WTC11 (cell line): ENCODE data around the gene LRRC61. TPM values are rescaled to one million over a fixed set of nuclear protein-coding genes. Genes with fewer than 3 reads are reported as not detected.
"Not testable (repeated sequence)": the region's sequence is repeated elsewhere in the genome, so short reads cannot be mapped to it uniquely, and the experiment has no call there.

Source experiments
- ATAC-seq: fragments of 200-7000 bp; cut with Tn5 transposase; 2 replicates; pipeline ENCODE4 v1.10.0; 2021; ENCODE audit warnings: mild to moderate bottlenecking, moderate library complexity
- CTCF ChIA-PET: fragments of 300-600 bp; sonication (Branson Sonifier 250); formaldehyde crosslinking; loops from one replicate; lab custom pipeline; 2021; ENCODE audit warnings: antibody characterized with exemption; lab: Charles Lee
- POLR2A ChIA-PET: fragments of 350-600 bp; sonication (Branson Sonifier 250); formaldehyde crosslinking; loops from one replicate; lab custom pipeline; 2021; ENCODE audit warnings: antibody characterized with exemption; lab: Charles Lee
- DNase-seq: peaks from one replicate; pipeline ENCODE4 v3.0.0; 2021; ENCODE audit warnings: low spot score
- H3K27ac Mint-ChIP-seq: 2 replicates; pipeline ENCODE4 v1.8.0; 2021; ENCODE audit warnings: mixed read lengths
- H3K27me3 Mint-ChIP-seq: 2 replicates; pipeline ENCODE4 v1.8.0; 2021; ENCODE audit warnings: low read depth, mild to moderate bottlenecking, moderate library complexity, mixed read lengths
- H3K36me3 Mint-ChIP-seq: 2 replicates; pipeline ENCODE4 v1.8.0; 2021; ENCODE audit warnings: mixed read lengths
- H3K4me1 Mint-ChIP-seq: 2 replicates; pipeline ENCODE4 v1.8.0; 2022; ENCODE audit warnings: mixed read lengths
- H3K4me3 Mint-ChIP-seq: 2 replicates; pipeline ENCODE4 v1.8.0; 2021; ENCODE audit warnings: mild to moderate bottlenecking, moderate library complexity, mixed read lengths
- H3K9me3 Mint-ChIP-seq: 2 replicates; pipeline ENCODE4 v1.8.0; 2021; ENCODE audit warnings: mixed read lengths
- FOXP1 ChIP-seq: sonication (generic); formaldehyde crosslinking; IDR thresholded peaks from 2 replicates; pipeline ENCODE4 v1.8.0; 2022; ENCODE audit warnings: missing genetic modification reagents, mild to moderate bottlenecking, moderate library complexity, borderline replicate concordance
- GRHL2 ChIP-seq: fragments of 250-450 bp; sonication (Bioruptor Pico); IDR thresholded peaks from 2 replicates; pipeline ENCODE4 v1.8.0; 2022; ENCODE audit warnings: mild to moderate bottlenecking, moderate library complexity; ENCODE audit not compliant: insufficient replicate concordance, severe bottlenecking
- OVOL2 ChIP-seq: fragments of 250-450 bp; sonication (Bioruptor Pico); IDR thresholded peaks from 2 replicates; pipeline ENCODE4 v1.9.0; 2021; ENCODE audit warnings: mild to moderate bottlenecking, borderline replicate concordance
- RORB ChIP-seq: fragments of 250-450 bp; sonication (Bioruptor Pico); IDR thresholded peaks from 2 replicates; pipeline ENCODE4 v1.9.0; 2021; ENCODE audit warnings: mild to moderate bottlenecking
- SP1 ChIP-seq: sonication (generic); formaldehyde crosslinking; conservative IDR thresholded peaks from 2 replicates; pipeline ENCODE4 v1.8.1; 2022; ENCODE audit warnings: missing genetic modification reagents
- total RNA-seq: library from RNA; stranded (reverse); gene quantifications from 3 replicates; pipeline ENCODE4 v1.2.3, GENCODE V29; 2021
- TF ChIP-seq, protein P1 (sequence below): sonication (generic); formaldehyde crosslinking; IDR thresholded peaks from 2 replicates; pipeline ENCODE4 v1.8.0; 2023; ENCODE audit warnings: missing genetic modification reagents, mild to moderate bottlenecking, borderline replicate concordance
- TF ChIP-seq, protein P2 (sequence below): sonication (generic); formaldehyde crosslinking; IDR thresholded peaks from 2 replicates; pipeline ENCODE4 v1.8.0; 2022; ENCODE audit warnings: missing genetic modification reagents
- TF ChIP-seq, protein P3 (sequence below): sonication (generic); formaldehyde crosslinking; IDR thresholded peaks from 2 replicates; pipeline ENCODE4 v1.8.1; 2022; ENCODE audit warnings: mild to moderate bottlenecking, missing genetic modification reagents, moderate library complexity, borderline replicate concordance
- TF ChIP-seq, protein P4 (sequence below): sonication (generic); formaldehyde crosslinking; IDR thresholded peaks from 2 replicates; pipeline ENCODE4 v1.8.1; 2023; ENCODE audit warnings: mild to moderate bottlenecking, missing genetic modification reagents, moderate library complexity
- TF ChIP-seq, protein P5 (sequence below): fragments of 250-450 bp; sonication (Bioruptor Pico); IDR thresholded peaks from 2 replicates; pipeline ENCODE4 v2.1.2; 2022; ENCODE audit warnings: mild to moderate bottlenecking, moderate library complexity
- TF ChIP-seq, protein P6 (sequence below): sonication (generic); formaldehyde crosslinking; IDR thresholded peaks from 2 replicates; pipeline ENCODE4 v1.8.1; 2022; ENCODE audit warnings: low read depth, mild to moderate bottlenecking, moderate library complexity, missing genetic modification reagents, borderline replicate concordance

The LRRC61 gene
- total RNA-seq, 1 experiment from 2014 or later, result 27.7 TPM

DNA sequence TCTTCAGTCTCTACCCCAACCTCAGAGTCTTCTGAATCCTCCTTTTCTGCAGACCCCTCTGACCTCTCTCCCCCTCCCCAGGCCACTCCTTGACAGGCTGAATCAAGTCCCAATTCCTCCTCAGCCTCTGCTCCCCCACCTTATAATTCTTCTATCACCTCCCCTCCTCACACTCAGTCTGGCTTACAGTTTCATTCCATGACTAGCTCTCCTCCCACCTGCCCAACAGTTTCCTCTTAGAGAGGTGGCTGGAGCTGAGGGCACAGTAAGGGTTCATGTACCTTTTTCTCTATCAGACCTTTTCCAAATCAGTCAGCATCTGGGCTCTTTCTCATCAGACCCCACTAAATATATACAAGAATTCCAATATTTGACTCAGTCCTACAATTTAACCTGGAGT lies 14.6 kb upstream of the LRRC61 start (continued):
- TF ChIP-seq, protein P1, sequence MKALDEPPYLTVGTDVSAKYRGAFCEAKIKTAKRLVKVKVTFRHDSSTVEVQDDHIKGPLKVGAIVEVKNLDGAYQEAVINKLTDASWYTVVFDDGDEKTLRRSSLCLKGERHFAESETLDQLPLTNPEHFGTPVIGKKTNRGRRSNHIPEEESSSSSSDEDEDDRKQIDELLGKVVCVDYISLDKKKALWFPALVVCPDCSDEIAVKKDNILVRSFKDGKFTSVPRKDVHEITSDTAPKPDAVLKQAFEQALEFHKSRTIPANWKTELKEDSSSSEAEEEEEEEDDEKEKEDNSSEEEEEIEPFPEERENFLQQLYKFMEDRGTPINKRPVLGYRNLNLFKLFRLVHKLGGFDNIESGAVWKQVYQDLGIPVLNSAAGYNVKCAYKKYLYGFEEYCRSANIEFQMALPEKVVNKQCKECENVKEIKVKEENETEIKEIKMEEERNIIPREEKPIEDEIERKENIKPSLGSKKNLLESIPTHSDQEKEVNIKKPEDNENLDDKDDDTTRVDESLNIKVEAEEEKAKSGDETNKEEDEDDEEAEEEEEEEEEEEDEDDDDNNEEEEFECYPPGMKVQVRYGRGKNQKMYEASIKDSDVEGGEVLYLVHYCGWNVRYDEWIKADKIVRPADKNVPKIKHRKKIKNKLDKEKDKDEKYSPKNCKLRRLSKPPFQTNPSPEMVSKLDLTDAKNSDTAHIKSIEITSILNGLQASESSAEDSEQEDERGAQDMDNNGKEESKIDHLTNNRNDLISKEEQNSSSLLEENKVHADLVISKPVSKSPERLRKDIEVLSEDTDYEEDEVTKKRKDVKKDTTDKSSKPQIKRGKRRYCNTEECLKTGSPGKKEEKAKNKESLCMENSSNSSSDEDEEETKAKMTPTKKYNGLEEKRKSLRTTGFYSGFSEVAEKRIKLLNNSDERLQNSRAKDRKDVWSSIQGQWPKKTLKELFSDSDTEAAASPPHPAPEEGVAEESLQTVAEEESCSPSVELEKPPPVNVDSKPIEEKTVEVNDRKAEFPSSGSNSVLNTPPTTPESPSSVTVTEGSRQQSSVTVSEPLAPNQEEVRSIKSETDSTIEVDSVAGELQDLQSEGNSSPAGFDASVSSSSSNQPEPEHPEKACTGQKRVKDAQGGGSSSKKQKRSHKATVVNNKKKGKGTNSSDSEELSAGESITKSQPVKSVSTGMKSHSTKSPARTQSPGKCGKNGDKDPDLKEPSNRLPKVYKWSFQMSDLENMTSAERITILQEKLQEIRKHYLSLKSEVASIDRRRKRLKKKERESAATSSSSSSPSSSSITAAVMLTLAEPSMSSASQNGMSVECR, result no peak
- no peak for TF ChIP-seq FOXP1
- TF ChIP-seq RORB, result no peak
- TF ChIP-seq, protein P2, sequence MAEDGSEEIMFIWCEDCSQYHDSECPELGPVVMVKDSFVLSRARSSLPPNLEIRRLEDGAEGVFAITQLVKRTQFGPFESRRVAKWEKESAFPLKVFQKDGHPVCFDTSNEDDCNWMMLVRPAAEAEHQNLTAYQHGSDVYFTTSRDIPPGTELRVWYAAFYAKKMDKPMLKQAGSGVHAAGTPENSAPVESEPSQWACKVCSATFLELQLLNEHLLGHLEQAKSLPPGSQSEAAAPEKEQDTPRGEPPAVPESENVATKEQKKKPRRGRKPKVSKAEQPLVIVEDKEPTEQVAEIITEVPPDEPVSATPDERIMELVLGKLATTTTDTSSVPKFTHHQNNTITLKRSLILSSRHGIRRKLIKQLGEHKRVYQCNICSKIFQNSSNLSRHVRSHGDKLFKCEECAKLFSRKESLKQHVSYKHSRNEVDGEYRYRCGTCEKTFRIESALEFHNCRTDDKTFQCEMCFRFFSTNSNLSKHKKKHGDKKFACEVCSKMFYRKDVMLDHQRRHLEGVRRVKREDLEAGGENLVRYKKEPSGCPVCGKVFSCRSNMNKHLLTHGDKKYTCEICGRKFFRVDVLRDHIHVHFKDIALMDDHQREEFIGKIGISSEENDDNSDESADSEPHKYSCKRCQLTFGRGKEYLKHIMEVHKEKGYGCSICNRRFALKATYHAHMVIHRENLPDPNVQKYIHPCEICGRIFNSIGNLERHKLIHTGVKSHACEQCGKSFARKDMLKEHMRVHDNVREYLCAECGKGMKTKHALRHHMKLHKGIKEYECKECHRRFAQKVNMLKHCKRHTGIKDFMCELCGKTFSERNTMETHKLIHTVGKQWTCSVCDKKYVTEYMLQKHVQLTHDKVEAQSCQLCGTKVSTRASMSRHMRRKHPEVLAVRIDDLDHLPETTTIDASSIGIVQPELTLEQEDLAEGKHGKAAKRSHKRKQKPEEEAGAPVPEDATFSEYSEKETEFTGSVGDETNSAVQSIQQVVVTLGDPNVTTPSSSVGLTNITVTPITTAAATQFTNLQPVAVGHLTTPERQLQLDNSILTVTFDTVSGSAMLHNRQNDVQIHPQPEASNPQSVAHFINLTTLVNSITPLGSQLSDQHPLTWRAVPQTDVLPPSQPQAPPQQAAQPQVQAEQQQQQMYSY, result no peak

DNA sequence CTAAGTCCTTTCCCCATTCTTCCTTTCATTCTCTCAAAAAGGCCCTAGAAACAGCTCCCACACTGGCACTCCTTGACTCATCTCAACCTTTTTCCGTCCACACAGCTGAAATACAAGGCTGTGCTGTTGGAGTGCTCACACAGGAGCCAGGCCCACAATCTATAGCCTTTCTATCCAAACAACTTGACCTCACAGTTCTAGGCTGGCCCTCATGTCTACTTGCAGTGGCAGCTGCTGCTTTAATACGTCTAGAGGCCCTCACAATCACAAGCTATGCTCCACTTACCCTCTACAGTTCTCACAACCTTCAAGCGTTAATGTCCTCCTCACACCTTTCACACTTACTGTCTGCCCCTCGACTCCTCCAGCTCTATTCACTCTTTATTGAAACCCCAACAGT lies 12.0 kb upstream of the LRRC61 start:
- DNase-seq (no peak), ATAC-seq (no peak)
- Mint-ChIP-seq H3K9me3 (peaks cover 25% of the 10 kb centered on the region), H3K27me3 (no peaks in the 10 kb centered on the region; the same call in 1 of the 2 replicates), H3K36me3 (peaks cover 21% of the 10 kb centered on the region), H3K27ac (no peak overlapping the region), H3K4me1 (peaks cover 22% of the 10 kb centered on the region), H3K4me3 (no peak overlapping the region)
- CTCF ChIA-PET, result interaction anchor here (0.7 kb wide), 1 partner anchor 138 kb away, joined by 3 read pairs; no protein-coding TSS in a partner anchor
- TF ChIP-seq, protein P3, sequence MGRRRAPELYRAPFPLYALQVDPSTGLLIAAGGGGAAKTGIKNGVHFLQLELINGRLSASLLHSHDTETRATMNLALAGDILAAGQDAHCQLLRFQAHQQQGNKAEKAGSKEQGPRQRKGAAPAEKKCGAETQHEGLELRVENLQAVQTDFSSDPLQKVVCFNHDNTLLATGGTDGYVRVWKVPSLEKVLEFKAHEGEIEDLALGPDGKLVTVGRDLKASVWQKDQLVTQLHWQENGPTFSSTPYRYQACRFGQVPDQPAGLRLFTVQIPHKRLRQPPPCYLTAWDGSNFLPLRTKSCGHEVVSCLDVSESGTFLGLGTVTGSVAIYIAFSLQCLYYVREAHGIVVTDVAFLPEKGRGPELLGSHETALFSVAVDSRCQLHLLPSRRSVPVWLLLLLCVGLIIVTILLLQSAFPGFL (CRISPR knock-in tag), result no peak
- TF ChIP-seq, protein P4, sequence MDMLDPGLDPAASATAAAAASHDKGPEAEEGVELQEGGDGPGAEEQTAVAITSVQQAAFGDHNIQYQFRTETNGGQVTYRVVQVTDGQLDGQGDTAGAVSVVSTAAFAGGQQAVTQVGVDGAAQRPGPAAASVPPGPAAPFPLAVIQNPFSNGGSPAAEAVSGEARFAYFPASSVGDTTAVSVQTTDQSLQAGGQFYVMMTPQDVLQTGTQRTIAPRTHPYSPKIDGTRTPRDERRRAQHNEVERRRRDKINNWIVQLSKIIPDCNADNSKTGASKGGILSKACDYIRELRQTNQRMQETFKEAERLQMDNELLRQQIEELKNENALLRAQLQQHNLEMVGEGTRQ (CRISPR knock-in tag), result no peak
- no peak for TF ChIP-seq SP1
- no peak for TF ChIP-seq OVOL2 (CRISPR knock-in tag)
- TF ChIP-seq, protein P5, sequence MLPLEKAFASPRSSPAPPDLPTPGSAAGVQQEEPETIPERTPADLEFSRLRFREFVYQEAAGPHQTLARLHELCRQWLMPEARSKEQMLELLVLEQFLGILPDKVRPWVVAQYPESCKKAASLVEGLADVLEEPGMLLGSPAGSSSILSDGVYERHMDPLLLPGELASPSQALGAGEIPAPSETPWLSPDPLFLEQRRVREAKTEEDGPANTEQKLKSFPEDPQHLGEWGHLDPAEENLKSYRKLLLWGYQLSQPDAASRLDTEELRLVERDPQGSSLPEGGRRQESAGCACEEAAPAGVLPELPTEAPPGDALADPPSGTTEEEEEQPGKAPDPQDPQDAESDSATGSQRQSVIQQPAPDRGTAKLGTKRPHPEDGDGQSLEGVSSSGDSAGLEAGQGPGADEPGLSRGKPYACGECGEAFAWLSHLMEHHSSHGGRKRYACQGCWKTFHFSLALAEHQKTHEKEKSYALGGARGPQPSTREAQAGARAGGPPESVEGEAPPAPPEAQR (CRISPR knock-in tag), result no peak
- POLR2A ChIA-PET, result no interaction called here

DNA sequence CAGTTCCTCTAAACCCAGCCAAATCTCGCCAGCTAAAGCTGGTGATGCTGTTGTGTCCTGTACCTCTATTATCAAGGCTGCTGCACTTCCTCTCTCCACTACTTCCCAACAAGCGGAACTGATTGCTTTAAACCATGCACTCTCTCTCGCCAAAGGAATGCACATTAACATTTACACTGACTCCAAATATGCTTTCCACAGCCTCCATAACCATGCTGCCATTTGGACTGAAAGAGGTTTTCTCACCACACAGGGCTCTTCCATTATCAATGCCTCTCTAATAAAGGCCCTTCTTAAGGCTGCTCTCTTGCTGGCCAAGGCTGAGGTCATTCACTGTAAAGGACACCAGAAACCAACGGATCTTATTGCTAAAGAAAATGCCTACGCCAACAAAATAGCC lies 11.4 kb upstream of the LRRC61 start:
- ChIA-PET POLR2A (no interaction called here), CTCF (no interaction called here)
- DNase-seq, result no peak
- Mint-ChIP-seq H3K4me1 (peaks cover 23% of the 10 kb centered on the region), H3K4me3 (no peak overlapping the region), H3K27me3 (no peaks in the 10 kb centered on the region; the same call in 1 of the 2 replicates), H3K36me3 (peaks cover 21% of the 10 kb centered on the region), H3K27ac (no peak overlapping the region), H3K9me3 (peaks cover 22% of the 10 kb centered on the region)
- no peak for ATAC-seq
- TF ChIP-seq GRHL2, result no peak
- no peak for TF ChIP-seq FOXP1
- no peak for TF ChIP-seq OVOL2 (CRISPR knock-in tag)
- TF ChIP-seq, protein P6, sequence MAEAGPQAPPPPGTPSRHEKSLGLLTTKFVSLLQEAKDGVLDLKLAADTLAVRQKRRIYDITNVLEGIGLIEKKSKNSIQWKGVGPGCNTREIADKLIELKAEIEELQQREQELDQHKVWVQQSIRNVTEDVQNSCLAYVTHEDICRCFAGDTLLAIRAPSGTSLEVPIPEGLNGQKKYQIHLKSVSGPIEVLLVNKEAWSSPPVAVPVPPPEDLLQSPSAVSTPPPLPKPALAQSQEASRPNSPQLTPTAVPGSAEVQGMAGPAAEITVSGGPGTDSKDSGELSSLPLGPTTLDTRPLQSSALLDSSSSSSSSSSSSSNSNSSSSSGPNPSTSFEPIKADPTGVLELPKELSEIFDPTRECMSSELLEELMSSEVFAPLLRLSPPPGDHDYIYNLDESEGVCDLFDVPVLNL (CRISPR knock-in tag), result no peak

DNA sequence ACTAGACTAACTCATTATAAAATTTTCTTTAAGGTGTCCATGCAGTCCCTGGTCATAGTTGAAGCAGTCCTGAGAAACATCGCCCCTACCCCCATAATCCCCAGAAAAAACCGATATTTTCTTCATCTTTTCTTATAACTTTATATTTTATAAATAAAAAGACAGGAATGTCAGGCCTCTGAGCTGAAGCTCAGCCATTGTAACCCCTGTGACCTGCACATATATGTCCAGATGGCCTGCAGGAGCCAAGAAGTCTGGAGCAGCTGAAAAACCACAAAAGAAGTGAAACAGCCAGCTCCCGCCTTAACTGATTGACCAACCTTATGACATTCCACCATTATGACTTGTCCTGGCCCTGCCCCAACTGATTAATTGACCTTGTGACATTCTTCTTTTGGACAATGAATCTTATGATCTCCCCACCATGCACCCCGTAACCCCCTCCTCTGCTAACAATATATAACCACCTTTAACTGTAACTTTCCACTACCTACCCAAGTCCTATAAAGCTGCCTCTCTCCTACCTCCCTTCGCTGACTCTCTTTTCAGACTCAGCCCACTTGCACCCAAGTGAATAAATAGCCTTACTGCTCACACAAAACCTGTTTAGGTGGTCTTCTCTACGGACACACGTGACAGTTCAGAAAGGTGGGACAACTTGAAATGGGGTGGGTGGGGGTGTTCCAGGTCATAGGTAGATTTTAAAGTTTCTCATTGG lies 10.3 kb upstream of the LRRC61 start:
- DNase-seq, H3K27me3 Mint-ChIP-seq, ATAC-seq, H3K4me3 Mint-ChIP-seq: not testable (repeated sequence)
- POLR2A ChIA-PET, result interaction anchor here (0.7 kb wide), 1 partner anchor 666 kb away, joined by 3 read pairs; no protein-coding TSS in a partner anchor
- Mint-ChIP-seq H3K27ac (peak overlapping the region; percentile 1; the same call in 1 of the 2 replicates), H3K4me1 (peaks cover 31% of the 10 kb centered on the region), H3K9me3 (peaks cover 11% of the 10 kb centered on the region), H3K36me3 (peaks cover 11% of the 10 kb centered on the region)
- CTCF ChIA-PET, result interaction anchor here (0.5 to 0.8 kb wide), 2 partner anchors 136 to 467 kb away, joined by 3 read pairs; no protein-coding TSS in a partner anchor
